Hepatocyte (in vitro differentiated cells): ENCODE measurements around the gene ABCA12. TPM values are rescaled to one million over a fixed set of nuclear protein-coding genes. Genes with fewer than 3 reads are reported as not detected.

Source experiments
- DNase-seq: peaks from one replicate; pipeline ENCODE4 v3.0.0-alpha.2; 2016; ENCODE audit warnings: low spot score
- H2AFZ ChIP-seq: fragments of 200-600 bp; sonication (generic); 2 replicates; pipeline ENCODE4 v1.6.0; 2016; ENCODE audit warnings: antibody characterized with exemption, mild to moderate bottlenecking
- H3K27ac ChIP-seq: fragments of 200-600 bp; sonication (generic); 2 replicates; pipeline ENCODE4 v1.5.1; 2016; ENCODE audit warnings: mild to moderate bottlenecking
- H3K27me3 ChIP-seq: fragments of 200-600 bp; sonication (generic); 2 replicates; pipeline ENCODE4 v1.6.1; 2016
- H3K36me3 ChIP-seq: fragments of 200-600 bp; sonication (generic); replicated peaks from 2 replicates; pipeline ENCODE4 v1.5.1; 2016; ENCODE audit warnings: low read depth; ENCODE audit not compliant: insufficient read depth
- H3K4me1 ChIP-seq: fragments of 200-600 bp; sonication (generic); 2 replicates; pipeline ENCODE4 v1.5.1; 2016; ENCODE audit warnings: mild to moderate bottlenecking, moderate library complexity; ENCODE audit not compliant: insufficient read depth
- H3K4me2 ChIP-seq: fragments of 200-600 bp; sonication (generic); 2 replicates; pipeline ENCODE4 v1.6.0; 2016
- H3K4me3 ChIP-seq: fragments of 200-600 bp; sonication (generic); 2 replicates; pipeline ENCODE4 v1.5.1; 2016; ENCODE audit warnings: mild to moderate bottlenecking
- H3K79me2 ChIP-seq: fragments of 200-600 bp; sonication (generic); 2 replicates; pipeline ENCODE4 v1.6.0; 2017; ENCODE audit warnings: mild to moderate bottlenecking
- H3K9me2 ChIP-seq: fragments of 200-600 bp; sonication (generic); replicated peaks from 2 replicates; pipeline ENCODE4 v1.6.0; 2017; ENCODE audit warnings: mild to moderate bottlenecking; ENCODE audit not compliant: insufficient read depth
- H3K9me3 ChIP-seq: fragments of 200-600 bp; sonication (generic); 2 replicates; pipeline ENCODE4 v1.5.1; 2016; ENCODE audit warnings: low read depth, mild to moderate bottlenecking
- H4K20me1 ChIP-seq: fragments of 200-600 bp; sonication (generic); 2 replicates; pipeline ENCODE4 v1.6.0; 2016; ENCODE audit warnings: mild to moderate bottlenecking; ENCODE audit not compliant: insufficient read depth, poor library complexity, severe bottlenecking
- CTCF ChIP-seq: fragments of 200-600 bp; sonication (generic); IDR thresholded peaks from 2 replicates; pipeline ENCODE4 v1.5.1; 2016; ENCODE audit warnings: antibody characterized with exemption, mild to moderate bottlenecking; ENCODE audit not compliant: poor library complexity
- EZH2 ChIP-seq: fragments of 200-600 bp; sonication (generic); IDR thresholded peaks from 2 replicates; pipeline ENCODE4 v1.6.1; 2016; ENCODE audit warnings: antibody characterized with exemption, mild to moderate bottlenecking, borderline replicate concordance
- EZH2phosphoT487 ChIP-seq: fragments of 200-600 bp; sonication (generic); IDR thresholded peaks from one replicate; pipeline ENCODE4 v1.6.1; 2018; ENCODE audit warnings: antibody characterized with exemption, mild to moderate bottlenecking, low read depth, moderate library complexity; ENCODE audit not compliant: unreplicated experiment, severe bottlenecking
- WGBS: methylation state at CpG from one replicate; pipeline ENCODE4 v1.1.6; 2016; ENCODE audit warnings: low lambda C conversion rate; ENCODE audit errors: missing lambda C conversion rate; 5-methylcytosine and 5-hydroxymethylcytosine counted together
- polyA plus RNA-seq: library from polyadenylated mRNA; unstranded; fragments of >200 nt; fragmentation: Nextera tagmentation; extraction: Ambion mirVana; gene quantifications from 2 replicates; pipeline ENCODE4 v1.2.1, GENCODE V29; 2016
- total RNA-seq: library from RNA; depleted of rRNA; stranded (reverse); fragments of >200 nt; gene quantifications from 2 replicates; pipeline ENCODE4 v1.2.3, GENCODE V29; 2014

Gene ABCA12
- total and polyA plus RNA-seq, 2 experiments from 2014 or later, result 0.15 to 0.23 TPM

DNA sequence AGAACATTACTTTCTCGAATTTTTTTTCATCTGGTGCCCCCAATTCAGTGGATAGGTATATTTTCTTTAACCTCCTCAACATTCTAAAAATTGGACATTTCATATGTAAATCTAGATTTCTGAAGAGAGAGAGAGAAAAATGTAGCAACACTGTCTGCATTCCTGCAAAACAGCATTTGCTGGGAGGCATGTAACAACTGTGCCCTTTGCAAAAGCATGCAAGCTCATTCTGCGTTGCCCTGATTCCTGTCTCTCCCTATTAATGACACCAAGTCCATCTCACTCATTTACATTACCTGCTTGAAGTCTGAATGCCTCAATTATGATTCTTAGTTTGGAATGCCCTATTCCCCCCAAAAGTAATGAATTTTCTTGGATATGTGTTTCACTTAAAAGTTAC is 249.1 kb downstream of the ABCA12 start:
- H3K4me3 ChIP-seq, result no peak overlapping the region
- H4K20me1 ChIP-seq, result no peaks in the 10 kb centered on the region
- H3K27ac ChIP-seq, result no peak overlapping the region
- H3K4me1 ChIP-seq, result no peaks in the 10 kb centered on the region
- H3K9me3 ChIP-seq, result no peaks in the 10 kb centered on the region
- no peaks in the 10 kb centered on the region for H3K9me2 ChIP-seq
- H3K4me2 ChIP-seq, result no peak overlapping the region
- no peak overlapping the region for H2AFZ ChIP-seq
- no peaks in the 10 kb centered on the region for H3K36me3 ChIP-seq
- no peaks in the 10 kb centered on the region for H3K79me2 ChIP-seq
- DNase-seq, result no peak
- TF ChIP-seq EZH2phosphoT487, result no peak
- no peaks in the 10 kb centered on the region for H3K27me3 ChIP-seq
- WGBS, result 81% methylated on average over 2 of the region's 2 CpGs

GRCh38 chr2:214881647-214882202 is 256.7 kb downstream of the ABCA12 start:
- H3K27me3 ChIP-seq, result no peaks in the 10 kb centered on the region
- H3K9me2 ChIP-seq, result no peaks in the 10 kb centered on the region
- no peaks in the 10 kb centered on the region for H3K36me3 ChIP-seq
- no peaks in the 10 kb centered on the region for H3K9me3 ChIP-seq
- no peak overlapping the region for H3K4me3 ChIP-seq
- no peak overlapping the region for H3K27ac ChIP-seq
- no peaks in the 10 kb centered on the region for H4K20me1 ChIP-seq
- TF ChIP-seq CTCF (no peak), EZH2 (no peak), EZH2phosphoT487 (no peak)
- no peak overlapping the region for H2AFZ ChIP-seq
- H3K4me1 ChIP-seq, result peaks cover 4% of the 10 kb centered on the region
- peak; percentile 22 for DNase-seq
- no peak overlapping the region for H3K4me2 ChIP-seq
- WGBS, result 95% methylated on average over 6 of the region's 6 CpGs
- no peaks in the 10 kb centered on the region for H3K79me2 ChIP-seq

Other genes with a start within 250 kb of the ABCA12 start
- 19.4 and 19.6 TPM in 2 replicates for gene ATIC, start 173.4 kb upstream of the ABCA12 start, total RNA-seq
- gene ATIC, start 173.4 kb upstream of the ABCA12 start, polyA plus RNA-seq, result 82.1 and 82.7 TPM in 2 replicates